Thyroid gland (tissue), 4 donors: ENCODE data around the gene SLC24A3. TPM values are rescaled to one million over a fixed set of nuclear protein-coding genes. Genes with fewer than 3 reads are reported as not detected.

Experiments
- DNase-seq, 2 donors: peaks; one replicate each; pipeline ENCODE4 v3.0.0-alpha.2; 2019
- H3K27ac ChIP-seq, 3 donors: fragments of 200-600 bp; sonication (generic); 1 replicate in 2 of 3; 2 replicates in 1 of 3; pipeline ENCODE4 v1.5.1; 2016 to 2019; ENCODE audit warnings: mild to moderate bottlenecking in 1 of 3, moderate library complexity in 1 of 3
- H3K27me3 ChIP-seq: fragments of 200-600 bp; sonication (generic); one replicate; pipeline ENCODE4 v1.5.1; 2019
- H3K36me3 ChIP-seq, 2 donors: fragments of 200-600 bp; sonication (generic); one replicate each; pipeline ENCODE4 v1.5.1; 2016 to 2019
- H3K4me1 ChIP-seq, 2 donors: fragments of 200-600 bp; sonication (generic); one replicate each; pipeline ENCODE4 v1.5.1; 2017 to 2019
- H3K4me3 ChIP-seq, 3 donors: fragments of 200-600 bp; sonication (generic); replicated peaks in 1 of 3; 1 replicate in 2 of 3; 2 replicates in 1 of 3; pipeline ENCODE4 v1.5.1; 2016; ENCODE audit warnings: mild to moderate bottlenecking in 1 of 3
- H3K9me3 ChIP-seq: fragments of 200-600 bp; sonication (generic); one replicate; pipeline ENCODE4 v1.5.1; 2017
- POLR2A ChIP-seq, 2 donors: fragments of 450-650 bp; IDR thresholded peaks; one replicate each; pipeline ENCODE4 v1.6.1; 2017; ENCODE audit warnings: antibody characterized with exemption in 2 of 2, mild to moderate bottlenecking in 2 of 2, moderate library complexity in 1 of 2
- WGBS, 2 donors: methylation state at CpG; one replicate each; pipeline ENCODE4 v1.1.5; 2017; 5-methylcytosine and 5-hydroxymethylcytosine counted together
- intact Hi-C: fragments of 100-400 bp; cut with DNase I; formaldehyde crosslinking; loops from one replicate; pipeline ENCODE4 v1.15.1; 2023
- total RNA-seq, 4 donors: library from RNA; depleted of rRNA; stranded (reverse); fragments of >200 nt; gene quantifications; one replicate each; pipeline ENCODE4 v1.2.3, GENCODE V29; 2016
- TF ChIP-seq, protein P1 (sequence below), 6 experiments: fragments of 200-600 bp in 3 of 6; fragments of 450-650 bp in 3 of 6; sonication (generic) in 3 of 6; IDR thresholded peaks; one replicate each; pipeline ENCODE4 v1.5.1; 2016 to 2019; ENCODE audit warnings: antibody characterized with exemption in 6 of 6, mild to moderate bottlenecking in 2 of 6, inconsistent platforms in 1 of 6, moderate library complexity in 1 of 6

Gene SLC24A3
- total RNA-seq, 4 donors from 2014 or later: 4.0 to 8.1 (median 6.3) TPM

DNA sequence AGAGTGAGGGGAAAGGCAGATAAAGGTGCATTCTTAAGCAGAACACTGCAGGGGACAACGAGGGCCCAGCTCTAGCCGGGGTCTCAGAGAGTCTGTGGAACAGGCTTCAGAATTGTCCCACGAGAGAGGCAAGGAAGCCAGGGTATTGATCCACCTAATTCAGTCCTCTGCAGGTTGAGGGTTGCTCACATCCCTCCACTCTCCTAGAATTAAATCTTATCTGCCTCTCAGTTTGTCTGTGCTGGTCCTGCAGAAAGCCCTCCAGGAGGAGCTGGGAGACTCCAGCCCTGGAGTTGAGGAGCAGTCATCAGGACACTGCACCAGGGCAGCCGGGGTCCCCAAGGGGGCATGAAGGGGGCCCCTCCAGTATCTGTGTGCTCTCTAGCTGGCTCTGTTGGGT is 39.1 kb downstream of the SLC24A3 start:
- intact Hi-C loops: no loop called here
- no peak overlapping the region for H3K27ac ChIP-seq

GRCh38 chr20:19251958-19252357 is 39.5 kb downstream of the SLC24A3 start:
- H3K27ac ChIP-seq: no peak overlapping the region

More for the DNA sequence above, 39.1 kb downstream of the SLC24A3 start:
- no peak for DNase-seq
- Histone ChIP-seq H3K9me3 (no peaks in the 10 kb centered on the region), H3K4me1 (no peaks in the 10 kb centered on the region), H3K36me3 (no peaks in the 10 kb centered on the region), H3K27me3 (no peaks in the 10 kb centered on the region), H3K4me3 (no peak overlapping the region)
- 85 to 89% methylated on average over 4 of the region's 4 CpGs for WGBS, 2 donors
- TF ChIP-seq POLR2A (IDR thresholded peaks at IDR 0.05): no peak
- TF ChIP-seq, protein P1, sequence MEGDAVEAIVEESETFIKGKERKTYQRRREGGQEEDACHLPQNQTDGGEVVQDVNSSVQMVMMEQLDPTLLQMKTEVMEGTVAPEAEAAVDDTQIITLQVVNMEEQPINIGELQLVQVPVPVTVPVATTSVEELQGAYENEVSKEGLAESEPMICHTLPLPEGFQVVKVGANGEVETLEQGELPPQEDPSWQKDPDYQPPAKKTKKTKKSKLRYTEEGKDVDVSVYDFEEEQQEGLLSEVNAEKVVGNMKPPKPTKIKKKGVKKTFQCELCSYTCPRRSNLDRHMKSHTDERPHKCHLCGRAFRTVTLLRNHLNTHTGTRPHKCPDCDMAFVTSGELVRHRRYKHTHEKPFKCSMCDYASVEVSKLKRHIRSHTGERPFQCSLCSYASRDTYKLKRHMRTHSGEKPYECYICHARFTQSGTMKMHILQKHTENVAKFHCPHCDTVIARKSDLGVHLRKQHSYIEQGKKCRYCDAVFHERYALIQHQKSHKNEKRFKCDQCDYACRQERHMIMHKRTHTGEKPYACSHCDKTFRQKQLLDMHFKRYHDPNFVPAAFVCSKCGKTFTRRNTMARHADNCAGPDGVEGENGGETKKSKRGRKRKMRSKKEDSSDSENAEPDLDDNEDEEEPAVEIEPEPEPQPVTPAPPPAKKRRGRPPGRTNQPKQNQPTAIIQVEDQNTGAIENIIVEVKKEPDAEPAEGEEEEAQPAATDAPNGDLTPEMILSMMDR (IDR thresholded peaks at IDR 0.05): no peak

GRCh38 chr20:19252451-19253120 is 40.1 kb downstream of the SLC24A3 start:
- no peaks in the 10 kb centered on the region for H3K4me1 ChIP-seq
- no peaks in the 10 kb centered on the region for H3K27me3 ChIP-seq
- no peaks in the 10 kb centered on the region for H3K9me3 ChIP-seq
- intact Hi-C loops: no loop called here
- no peak overlapping the region for H3K4me3 ChIP-seq
- no peak for DNase-seq
- no peaks in the 10 kb centered on the region for H3K36me3 ChIP-seq
- 72 to 77% methylated on average over 5 of the region's 5 CpGs for WGBS, 2 donors
- H3K27ac ChIP-seq: no peak overlapping the region
- TF ChIP-seq, protein P1 (IDR thresholded peaks at IDR 0.05): no peak
- no peak for TF ChIP-seq POLR2A (IDR thresholded peaks at IDR 0.05)

More at GRCh38 chr20:19251958-19252357, 39.5 kb downstream of the SLC24A3 start:
- WGBS, 2 donors: 73 to 86% methylated on average over 3 of the region's 3 CpGs
- intact Hi-C loops: no loop called here
- H3K36me3 ChIP-seq: no peaks in the 10 kb centered on the region
- no peak overlapping the region for H3K4me3 ChIP-seq
- TF ChIP-seq, protein P1 (IDR thresholded peaks at IDR 0.05): no peak
- no peak for TF ChIP-seq POLR2A (IDR thresholded peaks at IDR 0.05)
- no peaks in the 10 kb centered on the region for H3K9me3 ChIP-seq
- DNase-seq: no peak
- H3K4me1 ChIP-seq: no peaks in the 10 kb centered on the region
- no peaks in the 10 kb centered on the region for H3K27me3 ChIP-seq

GRCh38 chr20:19253316-19253715 is 40.9 kb downstream of the SLC24A3 start:
- DNase-seq: no peak
- TF ChIP-seq, protein P1 (IDR thresholded peaks at IDR 0.05): no peak
- TF ChIP-seq POLR2A (IDR thresholded peaks at IDR 0.05): no peak
- no peaks in the 10 kb centered on the region for H3K4me1 ChIP-seq
- intact Hi-C loops: no loop called here
- H3K4me3 ChIP-seq: no peak overlapping the region
- no peak overlapping the region for H3K27ac ChIP-seq
- WGBS, 2 donors: 90 to 99% methylated on average over 5 of the region's 5 CpGs
- no peaks in the 10 kb centered on the region for H3K36me3 ChIP-seq
- H3K9me3 ChIP-seq: no peaks in the 10 kb centered on the region
- no peaks in the 10 kb centered on the region for H3K27me3 ChIP-seq

DNA sequence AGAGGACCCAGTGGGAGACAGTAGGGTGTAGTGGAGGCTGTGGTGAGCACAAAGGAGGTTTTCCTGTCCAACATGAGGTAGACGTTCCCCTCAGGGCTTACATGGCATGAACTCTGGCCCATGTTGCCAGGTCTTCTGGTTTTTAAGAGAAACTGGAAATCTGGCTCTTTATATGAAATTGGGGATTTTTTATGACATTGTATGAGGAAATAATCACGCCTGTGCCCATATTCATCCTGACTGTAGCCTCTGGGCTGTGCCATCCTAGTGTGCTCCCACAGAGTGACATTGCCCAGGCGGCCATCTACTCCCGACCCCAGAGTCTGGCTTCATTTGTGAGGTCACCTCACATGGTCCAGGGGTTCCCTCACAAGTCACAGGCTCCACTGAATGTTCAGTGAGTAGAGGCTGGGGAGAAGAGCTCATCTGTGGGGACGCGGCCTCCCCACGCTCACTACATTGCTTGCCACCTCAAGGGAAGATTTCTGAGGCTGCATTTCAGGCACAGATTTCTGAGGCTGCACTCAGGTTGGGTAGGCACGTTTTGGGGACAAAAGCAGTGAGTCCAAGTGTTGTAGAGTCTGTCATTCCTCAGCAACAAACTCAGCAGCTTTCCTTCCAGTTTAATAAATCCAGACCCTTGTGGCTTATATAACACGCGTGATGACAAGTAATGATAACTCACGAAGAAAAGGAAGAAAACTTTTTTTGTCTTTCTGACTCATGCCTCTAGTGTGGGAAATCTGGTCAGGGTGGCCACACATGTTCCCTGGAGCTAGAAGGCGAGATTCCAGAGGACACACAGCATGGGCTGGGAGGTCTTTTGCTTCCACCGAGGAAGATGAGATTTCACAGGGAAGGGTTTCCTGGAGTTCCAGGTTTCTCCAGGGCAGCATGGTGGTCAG is 41.7 kb downstream of the SLC24A3 start:
- no peaks in the 10 kb centered on the region for H3K27me3 ChIP-seq
- no peaks in the 10 kb centered on the region for H3K4me1 ChIP-seq
- H3K9me3 ChIP-seq: no peaks in the 10 kb centered on the region
- DNase-seq: no peak
- no peak overlapping the region for H3K27ac ChIP-seq
- intact Hi-C loops: no loop called here
- H3K4me3 ChIP-seq: no peak overlapping the region
- no peaks in the 10 kb centered on the region for H3K36me3 ChIP-seq
- TF ChIP-seq, protein P1 (IDR thresholded peaks at IDR 0.05): no peak
- no peak for TF ChIP-seq POLR2A (IDR thresholded peaks at IDR 0.05)
- WGBS, 2 donors: 82 to 85% methylated on average over 13 of the region's 13 CpGs
